ENCODE results near the gene BCL11B.

The BCL11B gene

DNA sequence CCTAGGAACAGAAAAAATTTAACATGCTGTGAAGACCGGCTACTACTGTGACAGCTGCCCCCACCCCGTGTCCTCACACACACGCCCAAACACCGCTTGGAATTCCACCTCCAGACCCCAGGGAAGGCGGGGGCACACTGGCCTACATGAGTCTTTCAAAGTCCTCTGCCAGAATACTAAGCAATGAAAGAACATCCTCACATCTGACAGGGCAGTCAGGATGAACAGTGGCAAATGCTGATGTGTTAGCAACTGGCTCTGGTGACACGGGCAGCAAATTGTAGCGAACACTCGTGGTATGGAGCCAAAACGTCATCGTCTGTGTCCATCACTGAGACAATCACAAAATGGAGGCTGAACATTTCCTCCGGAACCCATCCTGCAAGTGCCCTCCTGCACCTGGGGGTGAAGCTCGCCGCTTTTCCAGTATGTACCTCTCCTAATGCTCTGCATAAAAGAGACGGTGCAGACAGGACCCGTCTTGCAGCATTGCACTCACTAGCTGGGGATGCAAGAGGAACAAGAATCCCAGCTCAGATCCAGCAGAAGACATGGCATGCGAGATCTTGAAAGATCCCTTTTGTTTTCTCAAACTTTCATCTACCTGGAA lies 94.8 kb downstream of the BCL11B start:
- DNase-seq = no peak

DNA sequence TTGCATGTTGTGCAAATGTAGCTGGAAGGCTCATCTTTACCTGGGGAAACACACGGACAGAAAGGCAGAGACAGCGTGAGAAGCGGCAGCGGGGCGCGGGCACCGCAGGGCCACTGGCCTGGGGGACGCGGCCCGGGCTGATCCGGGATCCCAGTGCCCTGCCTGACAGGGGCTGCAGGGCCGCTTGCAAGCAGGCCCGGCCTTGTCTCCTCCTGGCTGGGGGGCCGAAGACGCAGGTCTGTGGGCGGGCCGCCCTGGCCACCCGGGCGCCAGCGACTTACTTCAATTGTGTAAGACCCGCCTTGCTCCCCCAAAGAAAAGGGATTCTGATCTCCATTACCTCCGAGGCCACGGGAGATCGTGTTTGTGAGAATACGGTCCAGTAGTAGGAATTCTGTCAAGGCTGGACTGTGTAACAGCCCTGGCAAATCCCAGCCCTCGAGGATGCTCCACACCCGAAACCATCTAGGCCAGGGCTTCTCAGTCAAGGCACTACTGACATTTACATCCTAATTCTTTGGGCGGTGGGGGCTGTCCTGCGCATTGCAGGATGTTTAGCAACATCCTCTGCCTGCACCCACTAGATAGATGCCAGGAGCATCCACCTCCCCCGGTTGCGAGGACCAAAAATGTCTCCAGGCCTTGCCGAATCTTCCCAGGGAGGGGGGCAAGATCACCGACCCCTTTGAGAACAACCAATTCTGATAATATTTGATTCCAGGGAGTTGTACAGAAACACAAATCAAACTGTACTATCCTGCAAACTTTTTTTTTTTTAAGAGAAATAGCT lies 95.6 kb downstream of the BCL11B start:
- no peak for DNase-seq

DNA sequence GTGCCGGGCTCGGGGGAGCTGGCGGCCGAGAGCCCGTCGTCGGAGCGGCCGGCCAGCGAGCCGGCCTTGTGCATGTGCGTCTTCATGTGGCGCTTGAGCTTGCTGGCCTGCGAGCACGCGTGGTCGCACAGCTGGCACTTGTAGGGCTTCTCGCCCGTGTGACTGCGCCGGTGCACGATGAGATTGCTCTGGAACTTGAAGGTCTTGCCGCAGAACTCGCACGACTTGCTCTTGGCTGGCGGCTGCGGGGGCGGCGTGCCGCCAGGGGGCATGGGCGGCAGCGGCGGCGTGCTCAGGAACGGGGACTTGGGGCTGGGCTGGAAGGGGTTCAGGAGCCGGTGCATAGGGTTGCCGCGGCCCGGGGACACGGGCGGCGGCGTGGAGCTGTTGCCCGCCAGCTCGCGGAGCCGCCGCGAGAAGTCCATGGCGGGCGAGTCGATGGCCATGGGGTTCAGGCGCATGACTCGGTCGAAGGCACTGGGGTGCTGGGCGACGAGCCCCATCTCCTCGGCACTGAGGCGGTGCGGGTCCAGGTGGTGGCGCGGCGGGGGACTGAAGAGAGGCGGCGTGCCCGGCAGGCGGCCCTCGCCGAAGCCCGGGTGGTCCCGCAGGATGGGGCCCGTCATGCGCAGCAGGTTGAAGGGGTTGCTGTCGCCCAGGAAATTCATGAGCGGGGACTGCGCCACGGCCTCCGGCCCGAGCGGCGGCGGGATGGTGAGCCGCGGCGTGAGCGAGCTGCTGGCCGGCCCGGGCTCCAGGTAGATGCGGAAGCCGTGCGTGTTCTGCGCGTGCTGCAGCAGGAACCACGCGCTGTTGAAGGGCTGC lies 96.5 kb downstream of the BCL11B start:
- no peak for DNase-seq

DNA sequence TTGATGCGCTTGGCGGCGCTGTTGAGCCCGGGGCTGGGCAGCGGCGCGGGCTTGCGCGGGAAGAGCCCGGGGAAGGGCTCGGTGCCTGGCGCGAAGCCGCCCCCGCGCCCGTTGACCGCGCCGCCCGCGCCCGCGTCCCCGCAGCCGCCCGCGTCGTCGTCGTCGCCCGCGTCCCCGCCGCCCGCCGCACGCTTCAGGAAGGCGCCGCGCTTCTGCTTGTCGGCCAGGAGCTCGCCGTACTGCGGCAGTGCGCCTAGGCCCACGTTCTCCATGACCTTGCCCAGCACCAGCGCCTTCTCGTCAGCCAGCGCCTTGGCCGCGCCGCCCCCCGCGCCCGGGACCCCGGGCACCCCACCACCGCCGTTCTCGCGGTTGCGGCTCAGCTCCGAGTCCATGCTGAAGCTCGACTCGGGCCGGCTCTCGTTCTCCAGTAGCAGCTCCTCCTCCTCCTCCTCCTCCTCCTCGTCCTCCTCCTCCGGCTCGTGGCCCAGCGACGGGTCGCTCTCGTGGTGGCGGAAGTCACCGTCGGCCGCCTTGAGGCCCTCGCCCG lies 97.2 kb downstream of the BCL11B start:
- DNase-seq = no peak

DNA sequence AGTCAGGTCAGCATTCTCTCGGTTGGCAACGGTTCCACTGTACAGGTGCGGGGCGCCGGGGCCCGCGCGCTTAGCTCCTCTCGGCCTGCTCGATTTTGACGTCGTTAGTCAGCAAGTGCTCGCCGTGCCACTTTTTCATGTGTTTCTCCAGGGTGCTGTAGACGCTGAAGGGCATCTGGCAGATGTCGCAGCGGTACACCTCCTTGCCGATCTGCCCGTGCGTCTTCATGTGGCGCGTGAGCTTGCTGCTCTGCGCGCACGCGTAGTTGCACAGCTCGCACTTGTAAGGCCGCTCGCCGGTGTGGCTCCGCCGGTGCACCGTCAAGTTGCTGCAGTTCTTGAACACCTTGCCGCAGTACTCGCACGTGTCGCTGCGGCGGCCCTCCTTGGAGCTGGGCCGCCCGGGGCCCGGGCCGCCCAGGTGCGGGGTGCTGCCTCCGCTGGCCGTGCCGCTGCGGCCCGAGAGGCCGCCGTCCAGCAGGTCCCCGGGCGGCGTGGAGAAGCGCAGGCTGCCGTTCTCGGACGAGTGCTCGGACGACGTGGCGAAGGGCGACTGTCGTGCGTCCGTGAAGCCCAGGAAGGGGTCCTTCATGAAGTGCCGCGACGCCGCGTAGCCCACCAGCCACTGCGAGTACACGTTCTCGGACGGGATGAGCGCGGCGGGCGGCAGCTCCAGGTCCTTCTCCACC lies 97.8 kb downstream of the BCL11B start:
- no peak for DNase-seq

DNA sequence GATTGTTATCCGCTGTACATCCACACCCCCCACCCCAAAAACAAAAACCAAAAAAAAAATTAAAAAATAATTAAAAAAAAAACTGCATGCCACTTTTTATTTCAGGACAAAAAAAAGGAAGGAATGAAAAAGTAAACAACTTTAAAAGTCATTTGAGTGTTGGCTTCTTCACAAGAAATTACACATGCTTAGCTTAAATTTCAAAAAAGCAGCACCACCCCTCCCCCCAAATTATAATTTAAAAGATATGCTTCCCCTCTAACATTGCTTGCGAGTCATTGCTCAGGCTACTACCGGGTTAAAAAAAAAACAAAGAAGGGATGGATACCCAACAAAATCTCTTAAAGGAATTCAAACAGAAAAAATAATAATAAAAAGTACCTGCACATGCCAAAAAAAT lies 98.5 kb downstream of the BCL11B start:
- DNase-seq = no peak

DNA sequence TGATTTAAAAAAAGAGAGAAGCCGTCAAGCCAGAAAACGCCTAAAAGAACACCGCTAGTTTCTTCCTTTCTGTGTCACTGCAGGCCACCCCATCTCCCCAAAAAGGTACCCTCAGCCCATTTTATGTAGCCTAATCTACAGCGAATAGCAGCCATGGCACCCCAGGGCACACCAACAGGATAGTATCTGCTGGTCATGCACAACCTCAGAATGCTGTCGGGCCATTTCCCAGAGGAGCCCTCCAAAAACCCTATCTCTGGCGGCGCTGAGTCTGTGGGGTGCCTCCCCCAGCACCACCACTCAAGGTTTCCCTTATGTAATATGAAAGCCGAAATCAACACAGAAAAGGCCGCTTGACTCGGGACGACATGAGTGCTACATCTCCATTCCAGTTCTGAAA lies 98.9 kb downstream of the BCL11B start:
- no peak for DNase-seq

DNA sequence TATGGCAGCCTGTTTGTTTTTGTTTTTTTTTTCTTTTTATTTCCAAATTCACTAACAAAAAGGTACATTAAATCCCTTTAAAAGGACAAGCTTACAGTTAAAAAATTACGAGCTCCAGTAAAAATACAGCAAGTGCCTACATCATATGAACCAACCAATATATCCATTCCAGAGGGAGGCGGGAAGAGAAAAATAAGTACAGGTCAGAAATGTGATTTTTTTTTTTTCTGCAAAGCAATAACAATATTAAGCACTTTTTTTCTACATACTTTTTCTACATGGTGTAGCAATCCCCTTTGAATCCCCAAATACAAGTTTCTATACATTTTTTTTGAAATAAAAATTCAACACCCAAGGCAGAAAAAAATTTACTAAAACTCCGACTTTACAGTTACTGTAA lies 100.6 kb downstream of the BCL11B start:
- DNase-seq = no peak

DNA sequence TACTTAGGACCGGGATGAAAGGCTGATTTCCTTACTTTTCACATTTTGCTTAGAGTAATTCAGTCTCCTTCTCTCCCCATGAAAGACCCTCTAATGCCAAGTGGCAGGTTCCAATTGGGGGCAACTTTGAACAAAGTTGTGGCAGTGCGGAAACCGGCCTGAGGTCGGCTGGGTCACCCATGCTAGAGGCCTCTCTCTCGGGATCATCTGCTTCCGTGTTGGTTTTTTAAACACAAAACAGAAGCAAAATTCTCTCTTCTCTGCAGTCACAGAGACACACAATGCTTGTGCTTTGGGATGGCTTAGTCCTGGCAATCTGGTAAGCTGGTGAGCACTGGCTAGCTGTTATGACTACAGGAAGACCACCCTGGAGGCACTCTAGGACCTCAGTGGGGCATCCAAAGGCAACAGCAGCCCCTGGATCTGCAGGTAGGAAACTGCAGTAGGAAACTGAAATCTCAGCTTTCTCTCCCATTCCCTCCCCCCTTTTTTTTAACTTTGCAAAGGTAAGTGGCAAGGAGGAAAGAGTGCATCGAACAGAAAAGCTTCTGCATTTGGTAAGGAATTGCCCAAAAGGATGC lies 102.1 kb downstream of the BCL11B start:
- no peak for DNase-seq

DNA sequence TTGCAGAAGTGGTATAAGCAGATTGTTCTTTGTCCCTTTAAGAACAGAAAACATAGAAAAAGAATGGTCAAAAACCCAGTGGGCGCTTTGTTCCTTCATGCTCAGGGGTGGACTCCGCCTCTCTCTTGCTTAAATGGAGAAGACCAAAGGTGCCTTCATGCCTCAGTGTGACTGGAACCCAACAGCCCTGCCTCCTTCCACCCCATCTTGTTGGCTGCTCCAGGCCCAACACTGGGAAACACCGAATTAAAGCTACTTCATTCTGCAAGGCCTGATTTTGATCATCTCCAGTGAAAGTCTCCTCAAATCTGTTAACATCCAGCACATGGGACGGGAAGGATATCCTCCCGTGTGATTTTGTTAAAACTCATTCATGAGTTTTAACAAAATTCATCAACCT lies 103.7 kb downstream of the BCL11B start:
- DNase-seq = no peak

DNA sequence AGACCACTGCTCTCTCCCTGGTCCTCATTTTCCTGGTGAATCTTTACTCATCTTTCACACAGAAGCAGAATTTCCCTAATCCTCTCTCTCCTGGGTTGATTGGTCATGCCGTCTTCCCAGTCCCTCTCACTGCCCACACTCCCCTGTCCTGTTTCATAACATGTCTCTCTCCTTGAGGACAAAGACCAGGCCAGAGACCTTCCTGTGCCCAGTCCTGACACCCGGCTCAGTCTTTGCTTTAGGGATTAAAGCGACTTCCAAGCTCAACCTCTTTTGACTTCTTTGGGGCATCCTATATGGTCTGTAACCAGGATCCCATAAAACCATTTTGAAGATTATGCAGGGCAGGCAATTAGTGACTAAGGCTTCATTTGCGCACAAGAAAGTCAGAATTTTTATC lies 105.5 kb downstream of the BCL11B start:
- DNase-seq = no peak

DNA sequence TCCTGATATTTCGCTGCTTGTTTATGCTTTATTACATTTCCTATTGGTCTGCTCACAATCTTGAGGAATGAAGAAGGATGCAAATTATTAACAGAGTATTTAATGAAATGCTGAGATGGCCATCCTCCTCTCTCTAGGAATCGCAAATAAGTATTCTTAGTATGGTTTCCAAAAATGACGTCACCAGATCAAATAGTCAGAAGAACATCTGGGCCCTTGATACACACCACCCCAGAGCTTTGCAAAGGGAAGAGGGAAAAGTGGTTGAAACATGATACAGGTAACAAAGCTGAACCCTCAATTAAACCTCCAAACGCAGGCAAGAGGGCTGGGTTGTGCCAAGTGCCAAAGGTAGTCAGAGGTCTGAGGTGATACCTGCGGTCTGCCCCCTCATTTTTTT lies 107.3 kb downstream of the BCL11B start:
- DNase-seq = no peak

DNA sequence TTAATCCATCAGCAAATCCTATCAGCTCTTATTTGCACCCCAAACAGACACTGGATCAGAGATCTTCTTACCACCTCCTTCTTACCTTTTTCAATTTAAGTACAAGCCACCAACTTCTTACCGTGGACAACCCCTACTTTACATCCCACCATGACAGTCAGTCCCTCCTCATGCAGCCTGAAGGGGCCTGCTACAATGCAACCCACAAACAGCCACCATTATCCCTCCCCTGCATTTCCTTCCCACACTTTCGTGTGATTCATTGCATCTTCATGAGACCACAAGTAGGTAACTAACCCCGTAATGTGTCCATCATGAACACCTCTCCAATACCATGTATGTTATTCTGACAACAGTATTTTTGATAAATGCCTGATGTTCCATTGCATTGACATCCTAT lies 108.6 kb downstream of the BCL11B start:
- DNase-seq = no peak

DNA sequence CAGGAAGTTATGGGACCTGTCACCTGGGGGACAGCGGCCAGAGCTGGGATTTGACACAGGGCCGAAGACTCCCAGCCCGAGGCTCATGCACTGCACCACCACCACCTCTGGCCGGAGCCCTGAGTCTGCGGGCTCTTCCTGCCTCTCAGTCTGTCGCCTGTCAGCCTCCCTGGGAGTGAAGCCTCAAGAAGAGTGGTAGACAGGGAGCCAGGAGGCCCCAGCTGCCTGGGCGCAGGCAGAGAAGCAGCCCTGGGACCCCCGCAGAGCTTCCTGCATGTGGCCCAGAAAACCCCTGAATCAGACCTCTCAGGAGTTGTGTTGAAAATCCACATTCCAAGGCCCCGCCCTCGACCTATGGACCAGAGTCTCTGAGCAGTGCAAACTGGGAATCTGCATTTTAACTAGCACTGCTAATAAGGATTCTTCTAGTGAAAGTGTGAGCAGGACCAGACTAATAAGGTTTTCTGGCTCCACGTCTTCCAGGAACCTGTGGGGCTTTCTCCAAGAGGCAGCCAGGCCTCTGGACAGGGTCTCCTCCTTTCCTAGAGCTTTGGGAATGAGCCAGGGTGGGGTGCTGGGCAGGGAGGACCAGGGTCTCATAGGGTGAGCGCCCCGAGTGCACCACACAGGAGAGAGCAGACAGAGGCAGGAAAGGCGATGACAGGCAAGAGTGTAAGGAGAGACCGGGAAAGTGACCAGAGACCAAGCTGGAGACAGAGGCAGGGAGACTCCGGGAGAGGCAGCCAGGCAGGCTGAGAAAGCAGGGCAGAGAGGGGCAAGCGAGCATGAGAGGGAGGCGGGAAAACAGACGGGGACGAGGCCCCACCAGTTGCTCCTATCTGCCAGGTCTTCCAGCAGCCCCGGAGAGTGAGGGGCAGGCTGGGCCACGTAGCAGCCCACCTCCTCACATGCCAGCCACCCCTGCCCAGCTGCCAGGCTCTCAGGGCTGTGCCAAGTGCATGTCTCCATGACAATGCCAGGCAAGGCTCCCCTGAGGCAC lies 112.4 kb downstream of the BCL11B start:
- no peak for DNase-seq

DNA sequence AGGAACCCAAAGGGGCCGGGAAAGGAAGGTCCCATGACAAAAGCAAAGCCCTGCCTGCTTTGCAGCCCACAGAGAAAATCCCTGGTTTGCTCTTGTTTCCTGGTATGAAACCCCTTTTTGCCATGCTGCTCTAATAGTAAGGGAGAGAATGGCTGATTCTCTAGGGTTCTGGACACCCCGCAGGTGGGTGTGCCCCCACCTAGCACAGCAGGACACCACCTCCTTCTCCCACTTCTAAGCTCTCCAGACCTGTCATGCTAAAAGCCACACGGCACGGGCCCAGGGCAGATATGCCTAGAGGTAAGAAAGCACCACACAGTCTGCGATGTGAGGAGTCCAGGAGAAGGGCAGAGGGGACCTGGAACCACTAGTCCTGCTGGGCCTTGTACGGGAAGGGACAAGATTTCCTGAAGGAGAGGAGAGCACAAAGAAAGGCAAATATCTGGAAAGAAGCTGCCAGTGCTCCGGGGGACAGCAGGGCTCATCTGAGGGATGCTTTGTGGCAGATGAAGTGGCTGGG lies 113.3 kb downstream of the BCL11B start:
- no peak for DNase-seq

DNA sequence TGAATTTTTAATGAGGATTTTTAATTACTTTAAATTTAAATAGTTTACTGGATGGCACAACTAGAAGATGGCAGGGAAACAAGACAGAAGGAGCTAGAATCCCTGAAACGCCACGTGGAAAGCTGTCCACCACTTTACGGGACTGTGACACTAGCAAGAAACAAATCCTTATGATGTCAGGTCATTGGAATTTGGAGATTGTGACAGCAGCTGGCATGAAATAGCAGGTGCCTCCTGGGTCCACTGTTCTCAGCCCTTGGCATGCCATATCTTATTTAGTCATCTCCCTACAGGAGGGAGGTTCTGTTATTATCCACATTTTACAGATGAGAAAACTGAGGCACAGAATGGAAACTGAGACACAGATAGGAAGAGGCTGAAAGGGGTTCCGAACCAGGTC lies 113.8 kb downstream of the BCL11B start:
- no peak for DNase-seq

DNA sequence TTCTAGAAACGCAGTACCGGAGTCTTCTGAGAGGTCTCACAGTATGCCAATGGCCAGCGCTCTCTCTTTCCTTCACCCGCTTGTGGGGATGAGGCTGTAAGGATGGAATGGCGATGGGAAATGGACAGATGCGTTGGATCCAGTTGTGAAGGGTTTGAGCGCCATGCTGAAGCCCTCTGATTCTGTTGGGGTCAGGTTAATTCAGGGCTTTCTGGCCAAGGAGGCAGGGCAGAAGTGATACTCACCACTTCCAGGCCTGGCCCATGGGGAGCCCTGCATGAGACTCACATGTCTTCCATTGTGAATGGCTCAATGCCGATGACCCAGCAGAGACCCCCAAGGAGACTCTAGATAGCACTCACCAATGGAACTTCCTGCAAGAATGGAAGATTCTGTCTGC lies 114.3 kb downstream of the BCL11B start:
- no peak for DNase-seq

DNA sequence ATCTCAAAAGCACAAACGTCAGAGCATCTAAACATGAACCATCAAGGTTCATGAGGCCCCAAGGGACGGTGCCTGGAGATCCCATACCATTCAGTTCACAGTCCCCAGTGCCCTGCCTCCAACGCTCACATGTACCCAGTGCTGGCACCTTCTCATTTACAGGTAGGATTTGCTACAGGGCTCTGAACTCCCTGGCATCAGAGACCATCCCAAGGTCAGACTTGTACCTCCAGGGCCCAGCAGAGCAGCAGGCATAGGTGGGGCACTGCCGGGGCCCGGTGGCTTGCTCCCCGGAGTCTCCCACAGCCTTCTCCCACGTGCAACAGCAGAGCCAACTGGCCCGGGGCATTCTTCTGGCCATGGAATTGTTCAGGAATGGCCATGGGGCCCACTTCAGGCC lies 114.8 kb downstream of the BCL11B start:
- DNase-seq = no peak

DNA sequence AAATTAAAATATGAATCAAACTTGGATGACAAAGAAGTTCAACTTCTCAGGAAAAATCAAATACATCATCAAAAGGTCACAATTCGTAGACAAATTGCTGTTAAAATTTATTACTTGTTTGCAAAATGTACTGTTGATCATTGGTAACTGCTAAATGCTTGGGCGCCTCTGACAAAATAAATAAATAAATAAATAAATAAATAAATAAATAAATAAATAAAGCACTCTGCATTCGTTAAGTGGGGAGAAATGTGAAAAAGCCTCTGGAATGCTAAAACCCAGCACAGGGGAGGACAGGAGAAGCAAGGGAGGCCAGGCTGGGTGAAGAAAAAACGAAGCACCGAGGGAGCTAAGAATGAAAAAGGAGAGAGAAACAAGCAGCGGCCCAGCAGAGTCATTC lies 115.2 kb downstream of the BCL11B start:
- no peak for DNase-seq

DNA sequence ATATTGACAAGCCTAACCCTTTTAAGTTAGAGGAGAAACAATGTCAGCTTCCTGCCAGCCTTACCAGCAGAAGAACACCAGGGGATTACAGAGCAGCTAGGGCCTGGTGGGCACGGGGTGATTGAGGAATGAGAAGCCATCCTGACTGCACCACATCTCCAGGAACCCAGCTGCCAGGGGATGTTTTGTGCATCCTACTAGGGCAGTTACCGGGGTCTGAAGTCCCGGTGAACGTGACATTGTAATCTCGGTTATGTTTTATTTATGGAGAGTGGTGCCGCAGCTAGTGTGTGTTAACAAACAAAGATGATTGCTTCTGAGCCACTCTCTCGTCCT lies 115.9 kb downstream of the BCL11B start:
- no peak for DNase-seq

Measured in NCI-H526 (cell line).